ENCODE data around the gene CHRND. TPM values are rescaled to one million over a fixed set of nuclear protein-coding genes. Genes with fewer than 3 reads are reported as not detected.

Gene CHRND
- total RNA-seq, 3 donors from 2014 or later (not counting 1 experiment from before 2014, with no cell fraction given), result not detected

DNA sequence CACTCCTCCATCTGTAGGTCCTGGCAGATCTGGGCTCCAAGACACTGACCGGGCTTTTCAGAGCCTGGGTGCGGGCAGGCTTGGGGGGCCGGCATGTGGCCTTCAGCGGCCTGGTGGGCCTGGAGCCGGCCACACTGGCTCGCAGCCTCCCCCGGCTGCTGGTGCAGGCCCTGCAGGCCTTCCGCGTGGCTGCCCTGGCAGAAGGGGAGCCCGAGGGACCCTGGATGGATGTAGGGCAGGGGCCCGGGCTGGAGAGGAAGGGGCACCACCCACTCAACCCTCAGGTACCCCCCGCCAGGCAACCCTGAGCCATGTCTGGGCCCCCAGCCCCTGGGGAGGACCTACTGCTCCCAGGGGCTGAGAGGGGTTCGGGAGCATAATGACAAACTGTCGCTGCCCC lies 761 bp upstream of the CHRND start:
- Histone ChIP-seq H3K36me3 (ENCODE audit: control insufficient read depth, insufficient read depth, low read length) (no peaks in the 10 kb centered on the region), H3K27me3 (ENCODE audit: control insufficient read depth, insufficient read depth, low read length) (peaks cover 18% of the 10 kb centered on the region), H3K9me3 (ENCODE audit: control insufficient read depth, insufficient read depth, low read length) (no peaks in the 10 kb centered on the region), H3K27ac (ENCODE audit: low read length) (no peak overlapping the region), H3K4me3 (ENCODE audit: low read length) (no peak overlapping the region), H3K4me1 (ENCODE audit: control insufficient read depth, insufficient read depth, low read length) (peaks cover 41% of the 10 kb centered on the region)
- H3K36me3 Mint-ChIP-seq, result no peaks in the 10 kb centered on the region
- TF ChIP-seq CTCF (IDR thresholded peaks at IDR 0.05), result no peak
- H3K27me3 Mint-ChIP-seq (ENCODE audit: low read depth in 2 of 2), result peaks cover 12 to 28% of the 10 kb centered on the region in 2 donors
- WGBS (ENCODE audit: insufficient coverage), result 84% methylated on average over 14 of the region's 14 CpGs
- intact Hi-C loops (cut with micrococcal nuclease), result no loop called here
- H3K27ac Mint-ChIP-seq, result no peak overlapping the region
- peaks cover 9 to 17% of the 10 kb centered on the region in 2 donors for H3K4me1 Mint-ChIP-seq
- ATAC-seq (no peak), DNase-seq (no peak)
- H3K9me3 Mint-ChIP-seq, result no peaks in the 10 kb centered on the region
- no peak overlapping the region for H3K4me3 Mint-ChIP-seq

DNA sequence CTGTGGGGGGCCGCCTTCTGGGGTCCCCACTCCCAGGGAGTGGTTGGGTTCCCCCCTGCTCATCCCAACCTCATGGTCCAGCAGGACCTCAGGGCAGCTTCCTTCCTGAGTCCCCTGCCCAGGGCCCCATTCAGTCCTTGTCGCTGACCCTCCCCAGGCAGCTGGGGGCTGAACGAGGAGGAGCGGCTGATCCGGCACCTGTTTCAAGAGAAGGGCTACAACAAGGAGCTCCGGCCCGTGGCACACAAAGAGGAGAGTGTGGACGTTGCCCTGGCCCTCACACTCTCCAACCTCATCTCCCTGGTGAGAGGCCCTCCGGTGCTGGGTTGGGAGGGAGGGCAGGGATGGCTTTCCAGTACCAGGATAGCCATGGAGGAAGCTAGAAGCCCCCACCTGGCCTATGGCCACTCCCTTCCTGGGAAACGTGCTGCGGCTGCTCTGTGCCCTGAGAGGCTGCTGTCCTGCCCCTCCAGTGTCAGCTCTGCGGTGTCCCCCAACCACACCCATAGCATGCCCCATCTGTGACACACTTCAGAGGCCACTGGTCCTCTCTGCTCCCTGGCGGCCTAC lies 497 bp downstream of the CHRND start:
- Histone ChIP-seq H3K27me3 (ENCODE audit: control insufficient read depth, insufficient read depth, low read length) (peaks cover 18% of the 10 kb centered on the region), H3K9me3 (ENCODE audit: control insufficient read depth, insufficient read depth, low read length) (no peaks in the 10 kb centered on the region), H3K4me3 (ENCODE audit: low read length) (no peak overlapping the region), H3K36me3 (ENCODE audit: control insufficient read depth, insufficient read depth, low read length) (no peaks in the 10 kb centered on the region), H3K27ac (ENCODE audit: low read length) (no peak overlapping the region), H3K4me1 (ENCODE audit: control insufficient read depth, insufficient read depth, low read length) (peaks cover 40% of the 10 kb centered on the region)
- Mint-ChIP-seq H3K4me3 (no peak overlapping the region), H3K36me3 (no peaks in the 10 kb centered on the region), H3K27me3 (ENCODE audit: low read depth in 2 of 2) (peaks cover 12 to 20% of the 10 kb centered on the region in 2 donors), H3K4me1 (peaks cover 9 to 15% of the 10 kb centered on the region in 2 donors), H3K9me3 (no peaks in the 10 kb centered on the region), H3K27ac (no peak overlapping the region)
- 81% methylated on average over 12 of the region's 13 CpGs for WGBS (ENCODE audit: insufficient coverage)
- TF ChIP-seq CTCF (IDR thresholded peaks at IDR 0.05), result no peak
- DNase-seq (no peak), ATAC-seq (no peak)
- intact Hi-C loops (cut with micrococcal nuclease), result no loop called here

GRCh38 chr2:232527905-232528470 lies 2.0 kb downstream of the CHRND start:
- peak overlapping the region in 1 of 2 donors; percentile 77 for H3K27ac Mint-ChIP-seq
- no peak overlapping the region for H3K4me3 Mint-ChIP-seq
- no peak overlapping the region for H3K4me3 ChIP-seq (ENCODE audit: low read length)
- no peak for TF ChIP-seq CTCF (IDR thresholded peaks at IDR 0.05)
- H3K4me1 ChIP-seq (ENCODE audit: control insufficient read depth, insufficient read depth, low read length), result peaks cover 27% of the 10 kb centered on the region
- peaks cover 11 to 18% of the 10 kb centered on the region in 2 donors for H3K27me3 Mint-ChIP-seq (ENCODE audit: low read depth in 2 of 2)
- no peak for DNase-seq
- no peaks in the 10 kb centered on the region for H3K9me3 Mint-ChIP-seq
- H3K27me3 ChIP-seq (ENCODE audit: control insufficient read depth, insufficient read depth, low read length), result peaks cover 10% of the 10 kb centered on the region
- WGBS (ENCODE audit: insufficient coverage), result 85% methylated on average over 6 of the region's 6 CpGs
- no peak for ATAC-seq
- no peaks in the 10 kb centered on the region for H3K9me3 ChIP-seq (ENCODE audit: control insufficient read depth, insufficient read depth, low read length)
- no peaks in the 10 kb centered on the region for H3K36me3 ChIP-seq (ENCODE audit: control insufficient read depth, insufficient read depth, low read length)
- H3K4me1 Mint-ChIP-seq, result peaks cover 9 to 13% of the 10 kb centered on the region in 2 donors
- H3K27ac ChIP-seq (ENCODE audit: low read length), result no peak overlapping the region
- no peaks in the 10 kb centered on the region for H3K36me3 Mint-ChIP-seq
- intact Hi-C loops (cut with micrococcal nuclease), result no loop called here
